Measurements from ENCODE around the gene TMEM108.

TMEM108 gene

GRCh38 chr3:133293397-133294110 is 255.4 kb downstream of the TMEM108 start:
- DNase-seq = no peak
- in situ Hi-C loops (cut with MboI; ENCODE audit: low pct_unique_long_range_greater_than_20kb, low sequenced_read_pairs) = no loop called here

GRCh38 chr3:133294253-133294652 is 256.1 kb downstream of the TMEM108 start:
- no peak for DNase-seq
- in situ Hi-C loops (cut with MboI; ENCODE audit: low pct_unique_long_range_greater_than_20kb, low sequenced_read_pairs) = no loop called here

- no peak for DNase-seq
- in situ Hi-C loops (cut with MboI; ENCODE audit: low pct_unique_long_range_greater_than_20kb, low sequenced_read_pairs) = no loop called here
Observed at GRCh38 chr3:133295199-133295901, 257.2 kb downstream of the TMEM108 start.

- DNase-seq = no peak
- in situ Hi-C loops (cut with MboI; ENCODE audit: low pct_unique_long_range_greater_than_20kb, low sequenced_read_pairs) = no loop called here
Observed at GRCh38 chr3:133295944-133296917, 258.0 kb downstream of the TMEM108 start.

- in situ Hi-C loops (cut with MboI; ENCODE audit: low pct_unique_long_range_greater_than_20kb, low sequenced_read_pairs) = no loop called here
Observed at GRCh38 chr3:133296981-133297380, 258.8 kb downstream of the TMEM108 start.

GRCh38 chr3:133300102-133300501 is 261.9 kb downstream of the TMEM108 start:
- DNase-seq = no peak
- in situ Hi-C loops (cut with MboI; ENCODE audit: low pct_unique_long_range_greater_than_20kb, low sequenced_read_pairs) = no loop called here

More at GRCh38 chr3:133296981-133297380, 258.8 kb downstream of the TMEM108 start:
- no peak for DNase-seq

GRCh38 chr3:133301194-133301593 is 263.0 kb downstream of the TMEM108 start:
- no peak for DNase-seq
- in situ Hi-C loops (cut with MboI; ENCODE audit: low pct_unique_long_range_greater_than_20kb, low sequenced_read_pairs) = no loop called here

GRCh38 chr3:133301731-133302130 is 263.5 kb downstream of the TMEM108 start:
- in situ Hi-C loops (cut with MboI; ENCODE audit: low pct_unique_long_range_greater_than_20kb, low sequenced_read_pairs) = no loop called here
- DNase-seq = no peak

- DNase-seq = no peak
- in situ Hi-C loops (cut with MboI; ENCODE audit: low pct_unique_long_range_greater_than_20kb, low sequenced_read_pairs) = no loop called here
Observed at GRCh38 chr3:133303430-133303829, 265.2 kb downstream of the TMEM108 start.

GRCh38 chr3:133317866-133318265 is 279.7 kb downstream of the TMEM108 start:
- in situ Hi-C loops (cut with MboI; ENCODE audit: low pct_unique_long_range_greater_than_20kb, low sequenced_read_pairs) = no loop called here
- no peak for DNase-seq

- no peak for DNase-seq
- in situ Hi-C loops (cut with MboI; ENCODE audit: low pct_unique_long_range_greater_than_20kb, low sequenced_read_pairs) = no loop called here
Observed at GRCh38 chr3:133328373-133328772, 290.2 kb downstream of the TMEM108 start.

GRCh38 chr3:133329626-133330025 is 291.4 kb downstream of the TMEM108 start:
- in situ Hi-C loops (cut with MboI; ENCODE audit: low pct_unique_long_range_greater_than_20kb, low sequenced_read_pairs) = no loop called here
- no peak for DNase-seq

GRCh38 chr3:133330065-133330464 is 291.9 kb downstream of the TMEM108 start:
- in situ Hi-C loops (cut with MboI; ENCODE audit: low pct_unique_long_range_greater_than_20kb, low sequenced_read_pairs) = no loop called here

GRCh38 chr3:133330522-133330921 is 292.3 kb downstream of the TMEM108 start:
- no peak for DNase-seq
- in situ Hi-C loops (cut with MboI; ENCODE audit: low pct_unique_long_range_greater_than_20kb, low sequenced_read_pairs) = no loop called here

More at GRCh38 chr3:133330065-133330464, 291.9 kb downstream of the TMEM108 start:
- no peak for DNase-seq

- no peak for DNase-seq
- in situ Hi-C loops (cut with MboI; ENCODE audit: low pct_unique_long_range_greater_than_20kb, low sequenced_read_pairs) = no loop called here
Observed at GRCh38 chr3:133354721-133355120, 316.5 kb downstream of the TMEM108 start.

GRCh38 chr3:133360476-133360875 is 322.3 kb downstream of the TMEM108 start:
- in situ Hi-C loops (cut with MboI; ENCODE audit: low pct_unique_long_range_greater_than_20kb, low sequenced_read_pairs) = no loop called here
- no peak for DNase-seq

- in situ Hi-C loops (cut with MboI; ENCODE audit: low pct_unique_long_range_greater_than_20kb, low sequenced_read_pairs) = no loop called here
- no peak for DNase-seq
Observed at GRCh38 chr3:133361011-133361410, 322.8 kb downstream of the TMEM108 start.

GRCh38 chr3:133361435-133361834 is 323.2 kb downstream of the TMEM108 start:
- DNase-seq = no peak
- in situ Hi-C loops (cut with MboI; ENCODE audit: low pct_unique_long_range_greater_than_20kb, low sequenced_read_pairs) = no loop called here

GRCh38 chr3:133362539-133362938 is 324.3 kb downstream of the TMEM108 start:
- no peak for DNase-seq
- in situ Hi-C loops (cut with MboI; ENCODE audit: low pct_unique_long_range_greater_than_20kb, low sequenced_read_pairs) = no loop called here

GRCh38 chr3:133364704-133365103 is 326.5 kb downstream of the TMEM108 start:
- in situ Hi-C loops (cut with MboI; ENCODE audit: low pct_unique_long_range_greater_than_20kb, low sequenced_read_pairs) = no loop called here
- no peak for DNase-seq

Measured in KBM-7 (cell line).